ENCODE measurements around the gene FN3KRP.

Gene FN3KRP

DNA sequence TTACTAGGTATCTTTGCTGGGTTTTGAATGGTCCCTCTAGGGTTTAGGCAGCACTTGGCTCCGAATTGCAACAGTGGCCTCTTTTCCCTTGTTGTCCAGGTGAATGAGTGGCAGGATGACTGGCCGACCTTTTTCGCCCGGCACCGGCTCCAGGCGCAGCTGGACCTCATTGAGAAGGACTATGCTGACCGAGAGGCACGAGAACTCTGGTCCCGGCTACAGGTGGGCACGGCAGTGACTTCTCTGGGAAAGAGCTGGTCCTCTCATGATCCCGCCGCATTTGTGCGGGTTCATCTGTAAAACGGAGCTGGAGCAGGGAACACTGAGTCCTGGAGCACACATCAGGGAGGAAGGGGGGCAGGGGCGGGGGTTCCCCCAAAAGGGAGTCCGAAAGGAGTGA, 32.2 kb downstream of the FN3KRP start:
- Histone ChIP-seq H3K9me3 (ENCODE audit: insufficient read depth, low read length) (no peaks in the 10 kb centered on the region), H3K4me1 (ENCODE audit: low read length) (peaks cover 7% of the 10 kb centered on the region), H3K27ac (ENCODE audit: low read length) (no peak overlapping the region), H3K4me3 (ENCODE audit: low read length) (no peak overlapping the region), H3K36me3 (replicated peaks; ENCODE audit: low read depth, low read length) (no peaks in the 10 kb centered on the region), H3K79me2 (ENCODE audit: low read length) (peaks cover 18% of the 10 kb centered on the region), H2AFZ (ENCODE audit: low read depth, low read length) (no peak overlapping the region), H4K20me1 (ENCODE audit: insufficient read depth, low read length) (peaks cover 7% of the 10 kb centered on the region; the same call in 1 of the 2 replicates), H3K9ac (ENCODE audit: low read length) (no peak overlapping the region), H3K27me3 (ENCODE audit: low read depth, low read length) (no peaks in the 10 kb centered on the region), H3K4me2 (ENCODE audit: low read length) (no peak overlapping the region)
- TF ChIP-seq, protein P1, sequence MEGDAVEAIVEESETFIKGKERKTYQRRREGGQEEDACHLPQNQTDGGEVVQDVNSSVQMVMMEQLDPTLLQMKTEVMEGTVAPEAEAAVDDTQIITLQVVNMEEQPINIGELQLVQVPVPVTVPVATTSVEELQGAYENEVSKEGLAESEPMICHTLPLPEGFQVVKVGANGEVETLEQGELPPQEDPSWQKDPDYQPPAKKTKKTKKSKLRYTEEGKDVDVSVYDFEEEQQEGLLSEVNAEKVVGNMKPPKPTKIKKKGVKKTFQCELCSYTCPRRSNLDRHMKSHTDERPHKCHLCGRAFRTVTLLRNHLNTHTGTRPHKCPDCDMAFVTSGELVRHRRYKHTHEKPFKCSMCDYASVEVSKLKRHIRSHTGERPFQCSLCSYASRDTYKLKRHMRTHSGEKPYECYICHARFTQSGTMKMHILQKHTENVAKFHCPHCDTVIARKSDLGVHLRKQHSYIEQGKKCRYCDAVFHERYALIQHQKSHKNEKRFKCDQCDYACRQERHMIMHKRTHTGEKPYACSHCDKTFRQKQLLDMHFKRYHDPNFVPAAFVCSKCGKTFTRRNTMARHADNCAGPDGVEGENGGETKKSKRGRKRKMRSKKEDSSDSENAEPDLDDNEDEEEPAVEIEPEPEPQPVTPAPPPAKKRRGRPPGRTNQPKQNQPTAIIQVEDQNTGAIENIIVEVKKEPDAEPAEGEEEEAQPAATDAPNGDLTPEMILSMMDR (IDR thresholded peaks at IDR 0.05; ENCODE audit: low read depth, low read length) = no peak
- TF ChIP-seq EZH2phosphoT487 (IDR thresholded peaks at IDR 0.05; ENCODE audit: low read depth) = no peak

DNA sequence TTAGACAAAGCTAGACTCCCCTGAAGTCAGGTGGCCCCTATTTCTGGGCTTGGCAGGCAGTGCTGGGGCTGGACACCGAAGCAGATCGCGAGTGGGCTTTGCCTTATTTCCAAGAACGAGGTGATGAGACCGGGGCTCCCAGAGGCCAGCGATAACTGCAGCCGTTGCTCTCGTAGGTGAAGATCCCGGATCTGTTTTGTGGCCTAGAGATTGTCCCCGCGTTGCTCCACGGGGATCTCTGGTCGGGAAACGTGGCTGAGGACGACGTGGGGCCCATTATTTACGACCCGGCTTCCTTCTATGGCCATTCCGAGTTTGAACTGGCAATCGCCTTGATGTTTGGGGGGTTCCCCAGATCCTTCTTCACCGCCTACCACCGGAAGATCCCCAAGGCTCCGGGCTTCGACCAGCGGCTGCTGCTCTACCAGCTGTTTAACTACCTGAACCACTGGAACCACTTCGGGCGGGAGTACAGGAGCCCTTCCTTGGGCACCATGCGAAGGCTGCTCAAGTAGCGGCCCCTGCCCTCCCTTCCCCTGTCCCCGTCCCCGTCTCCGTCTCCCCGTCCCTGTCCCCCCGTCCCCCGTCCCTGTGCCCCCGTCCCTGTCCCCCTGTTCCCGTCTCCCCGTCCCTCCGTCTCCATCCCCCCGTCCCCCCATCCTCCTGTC, 33.9 kb downstream of the FN3KRP start:
- no peaks in the 10 kb centered on the region for H3K9me3 ChIP-seq (ENCODE audit: insufficient read depth, low read length)
- TF ChIP-seq EZH2phosphoT487 (IDR thresholded peaks at IDR 0.05; ENCODE audit: low read depth) = no peak
- TF ChIP-seq, protein P1 (IDR thresholded peaks at IDR 0.05; ENCODE audit: low read depth, low read length) = no peak
- H3K4me3 ChIP-seq (ENCODE audit: low read length) = no peak overlapping the region
- H3K4me1 ChIP-seq (ENCODE audit: low read length) = peaks cover 7% of the 10 kb centered on the region
- no peak overlapping the region for H2AFZ ChIP-seq (ENCODE audit: low read depth, low read length)
- peaks cover 34% of the 10 kb centered on the region for H3K79me2 ChIP-seq (ENCODE audit: low read length)
- H3K27ac ChIP-seq (ENCODE audit: low read length) = no peak overlapping the region
- H4K20me1 ChIP-seq (ENCODE audit: insufficient read depth, low read length) = peaks cover 7% of the 10 kb centered on the region; the same call in 1 of the 2 replicates
- H3K4me2 ChIP-seq (ENCODE audit: low read length) = no peak overlapping the region
- H3K9ac ChIP-seq (ENCODE audit: low read length) = no peak overlapping the region
- H3K36me3 ChIP-seq (replicated peaks; ENCODE audit: low read depth, low read length) = no peaks in the 10 kb centered on the region
- H3K27me3 ChIP-seq (ENCODE audit: low read depth, low read length) = no peaks in the 10 kb centered on the region

DNA sequence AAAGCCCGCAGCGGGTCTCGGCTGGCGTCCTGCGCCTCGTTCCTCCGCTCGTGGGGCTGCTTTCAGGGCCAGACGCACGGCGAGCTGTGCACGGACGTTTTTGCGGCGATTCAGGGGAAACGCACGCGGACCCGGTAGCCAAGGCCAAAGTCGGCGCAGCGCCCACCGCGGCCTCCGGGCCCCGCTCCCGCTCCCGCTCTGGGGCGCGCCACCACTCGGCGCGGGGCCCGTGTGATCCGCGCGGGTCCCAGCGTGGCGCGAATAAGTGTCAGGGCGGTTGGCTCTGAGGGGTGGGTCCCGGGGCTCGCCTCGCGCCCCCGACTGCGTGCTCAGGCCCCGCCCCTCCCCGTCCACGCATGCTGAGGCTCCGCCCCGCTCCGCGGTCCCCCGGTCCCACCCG, 34.7 kb downstream of the FN3KRP start:
- peak overlapping the region; percentile 60 for H3K4me3 ChIP-seq (ENCODE audit: low read length)
- H3K27me3 ChIP-seq (ENCODE audit: low read depth, low read length) = no peaks in the 10 kb centered on the region
- H2AFZ ChIP-seq (ENCODE audit: low read depth, low read length) = no peak overlapping the region
- H3K9me3 ChIP-seq (ENCODE audit: insufficient read depth, low read length) = no peaks in the 10 kb centered on the region
- peak overlapping the region; percentile 34 for H3K4me2 ChIP-seq (ENCODE audit: low read length)
- H3K27ac ChIP-seq (ENCODE audit: low read length) = no peak overlapping the region
- peaks cover 42% of the 10 kb centered on the region for H3K79me2 ChIP-seq (ENCODE audit: low read length)
- peaks cover 7% of the 10 kb centered on the region; the same call in 1 of the 2 replicates for H4K20me1 ChIP-seq (ENCODE audit: insufficient read depth, low read length)
- H3K9ac ChIP-seq (ENCODE audit: low read length) = no peak overlapping the region
- H3K4me1 ChIP-seq (ENCODE audit: low read length) = peaks cover 7% of the 10 kb centered on the region
- no peak for TF ChIP-seq EZH2phosphoT487 (IDR thresholded peaks at IDR 0.05; ENCODE audit: low read depth)
- TF ChIP-seq, protein P1 (IDR thresholded peaks at IDR 0.05; ENCODE audit: low read depth, low read length) = no peak
- no peaks in the 10 kb centered on the region for H3K36me3 ChIP-seq (replicated peaks; ENCODE audit: low read depth, low read length)

DNA sequence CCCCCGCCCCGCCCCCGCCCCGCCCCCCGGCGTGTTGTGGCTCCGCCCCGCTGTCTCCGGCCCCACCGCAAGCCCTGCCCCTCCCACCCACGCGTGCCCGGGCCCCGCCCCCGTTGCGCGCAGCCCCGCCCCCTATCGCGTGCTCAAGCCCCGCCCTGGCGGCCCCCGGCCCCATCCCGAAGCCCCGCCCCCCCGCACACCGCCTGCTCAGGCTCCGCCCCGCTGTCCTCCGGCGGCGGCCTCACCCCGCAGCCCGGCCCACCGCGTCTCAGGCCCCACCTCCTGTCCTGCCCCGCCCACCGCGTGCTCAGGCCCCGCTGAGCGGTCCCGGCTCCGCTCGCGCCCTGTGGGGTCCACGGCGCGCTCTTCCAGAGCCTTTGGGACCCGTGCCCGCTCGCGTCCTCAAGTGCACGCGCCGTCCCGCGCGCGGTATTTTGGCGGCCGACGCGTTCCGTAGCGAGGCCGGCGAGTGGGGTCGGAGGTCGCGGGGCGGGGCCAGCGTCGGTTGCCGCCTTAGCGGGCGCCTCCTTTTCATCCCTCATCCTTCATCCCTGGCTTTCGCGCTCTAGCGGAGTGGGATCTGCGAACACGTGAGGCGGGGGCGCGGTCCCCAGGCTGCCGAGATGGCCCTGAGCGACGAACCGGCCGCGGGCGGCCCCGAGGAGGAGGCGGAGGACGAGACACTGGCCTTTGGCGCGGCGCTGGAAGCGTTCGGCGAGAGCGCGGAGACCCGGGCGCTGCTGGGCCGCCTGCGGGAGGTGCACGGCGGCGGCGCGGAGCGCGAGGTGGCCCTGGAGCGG, 35.3 kb downstream of the FN3KRP start, which contains the start of gene TBCD:
TSS of gene TBCD (plus strand) at position 495 of the 800 bp plus-strand sequence. CDS start at position 624, 129 bp downstream.
- Histone ChIP-seq H3K36me3 (replicated peaks; ENCODE audit: low read depth, low read length) (no peaks in the 10 kb centered on the region), H3K27ac (ENCODE audit: low read length) (peak within 1 kb of the TSS; percentile 55), H3K4me1 (ENCODE audit: low read length) (peaks cover 7% of the 10 kb centered on the region), H4K20me1 (ENCODE audit: insufficient read depth, low read length) (peaks cover 7% of the 10 kb centered on the region; the same call in 1 of the 2 replicates), H3K9ac (ENCODE audit: low read length) (peak within 1 kb of the TSS; percentile 77), H3K4me2 (ENCODE audit: low read length) (peak within 1 kb of the TSS; percentile 88), H3K79me2 (ENCODE audit: low read length) (peaks cover 43% of the 10 kb centered on the region), H3K9me3 (ENCODE audit: insufficient read depth, low read length) (no peaks in the 10 kb centered on the region), H3K4me3 (ENCODE audit: low read length) (peak within 1 kb of the TSS; percentile 92), H3K27me3 (ENCODE audit: low read depth, low read length) (no peaks in the 10 kb centered on the region), H2AFZ (ENCODE audit: low read depth, low read length) (peak within 1 kb of the TSS; percentile 35; the same call in 1 of the 2 replicates)
- TF ChIP-seq EZH2phosphoT487 (IDR thresholded peaks at IDR 0.05; ENCODE audit: low read depth) = no peak

All from OCI-LY3 (cell line).